Ishikawa (cell line): ENCODE results near the gene IL17RA.

Source experiments
- EP300 ChIP-seq: IDR thresholded peaks from 2 replicates; pipeline ENCODE4 v1.6.1; 2012; ENCODE audit warnings: borderline replicate concordance
- YY1 ChIP-seq: IDR thresholded peaks from 2 replicates; pipeline ENCODE4 v1.6.1; 2012; ENCODE audit warnings: low read depth

DNA sequence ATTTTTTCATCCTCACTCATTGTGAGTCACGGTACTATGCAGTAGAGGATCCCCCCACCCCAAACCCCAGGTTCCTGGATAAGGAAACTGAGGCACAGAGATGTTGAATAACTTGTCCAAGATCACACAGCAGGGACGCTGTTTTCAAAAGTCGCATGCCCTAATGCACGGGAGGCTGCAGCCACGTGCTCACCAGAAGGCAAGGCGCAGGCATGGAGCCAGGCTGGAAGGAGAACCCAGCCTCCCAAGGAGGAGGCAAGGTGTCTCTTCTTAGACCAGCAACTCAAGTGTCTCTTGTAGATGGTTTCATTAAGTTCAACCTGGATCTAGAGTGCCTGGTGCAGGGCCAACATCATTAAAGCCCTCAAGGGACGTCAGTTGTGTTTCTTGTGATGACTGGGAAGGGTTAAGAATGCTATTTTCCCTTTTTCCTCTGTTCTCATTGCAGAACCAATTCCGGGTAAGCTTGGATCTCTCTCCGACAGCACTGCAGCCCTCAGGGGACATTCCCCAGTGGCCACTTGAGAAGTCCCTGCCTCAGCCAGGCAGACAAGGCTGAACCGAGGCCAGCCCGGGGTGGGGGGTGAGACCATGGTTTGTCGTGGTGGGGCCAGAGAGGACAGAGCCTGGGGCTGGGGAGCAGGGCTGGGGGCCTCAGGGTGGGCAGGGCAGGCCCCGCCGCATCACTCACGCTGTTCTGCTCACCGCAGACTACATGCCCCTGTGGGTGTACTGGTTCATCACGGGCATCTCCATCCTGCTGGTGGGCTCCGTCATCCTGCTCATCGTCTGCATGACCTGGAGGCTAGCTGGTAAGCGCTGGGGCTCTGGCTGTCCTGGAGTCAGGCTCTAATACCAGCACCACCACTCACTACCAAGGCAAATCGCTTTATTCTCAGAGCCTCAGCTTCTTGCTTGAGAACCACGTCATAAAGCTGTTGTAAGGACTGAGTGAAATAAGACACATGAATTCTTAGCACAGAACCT, 20.6 kb downstream of the IL17RA start:
- TF ChIP-seq YY1 (no peak), EP300 (no peak)
